ENCODE measurements around the gene HES7. TPM values are rescaled to one million over a fixed set of nuclear protein-coding genes. Genes with fewer than 3 reads are reported as not detected.

Gene HES7
- total and polyA plus RNA-seq, 9 of the 15 experiments (the other 6 are each of a cell fraction or from before 2014, with no cell fraction given) = 0.03 to 1.7 (median 0.14) TPM; not detected in 1

GRCh38 chr17:8124350-8125153 is 646 bp upstream of the HES7 start:
- no peak overlapping the region for H3K27ac ChIP-seq (ENCODE audit: extremely low read depth, low read depth, low read length)
- H3K4me3 ChIP-seq = peak overlapping the region; percentile 73
- DNase-seq (ENCODE audit: extremely low read depth in 1 of 4, low spot score in 3 of 4) (peak in 1 of 4 experiments; percentile 26), ATAC-seq (no peak), FAIRE-seq (no peak)
- no peaks in the 10 kb centered on the region for H3K36me3 ChIP-seq (ENCODE audit: control insufficient read depth, insufficient read depth, low read length)
- ChIA-PET POLR2A (interaction anchor here (0.6 to 2.1 kb wide), 5 partner anchors 10 to 164 kb away, joined by 3 to 5 read pairs (median 4); partner anchors contain the start of genes AURKB and RANGRF), CTCF (ENCODE audit: low intra/inter-chr PET ratio) (no interaction called here)
- H4K20me1 ChIP-seq (replicated peaks; ENCODE audit: control insufficient read depth, insufficient read depth, low read length) = peaks cover 4% of the 10 kb centered on the region; the same call in 1 of the 2 replicates
- in situ Hi-C loops (cut with MboI) = loop anchor here (5.0 kb wide), 2 partner anchors 98 to 178 kb away; no protein-coding TSS in a partner anchor
- H3K4me2 ChIP-seq (ENCODE audit: insufficient read depth, low read length) = peak overlapping the region; percentile 87
- no TSS peak for BruUV-seq (replicated peaks)
- H2AFZ ChIP-seq (ENCODE audit: low read depth, low read length) = peak overlapping the region; percentile 82; the same call in 1 of the 2 replicates
- H3K79me2 ChIP-seq (ENCODE audit: control insufficient read depth, insufficient read depth, low read length) = no peaks in the 10 kb centered on the region
- 0 out of 2 replicates have a peak, but pooled peaks have one; percentile 26 for TF ChIP-seq TFAP4 (CRISPR knock-in tag; IDR thresholded peaks at IDR 0.05; ENCODE audit: borderline replicate concordance)
- TF ChIP-seq ZKSCAN3 (CRISPR knock-in tag; IDR thresholded peaks at IDR 0.05) = no peak
- TF ChIP-seq SMAD2 (IDR thresholded peaks at IDR 0.05; ENCODE audit: low read depth, low read length) = no peak
- TF ChIP-seq POLR2AphosphoS2 (IDR thresholded peaks at IDR 0.05; ENCODE audit: low read length) = no peak
- 15% methylated on average over 22 of the region's 24 CpGs for WGBS (ENCODE audit: insufficient coverage, low coverage, missing lambda C conversion rate)
- intact Hi-C loops (cut with micrococcal nuclease) = loop anchor here (5.0 to 10.0 kb wide), 3 partner anchors 48 to 290 kb away; partner anchors contain the start of gene KDM6B
- no peaks in the 10 kb centered on the region for H3K9me3 ChIP-seq (replicated peaks; ENCODE audit: control insufficient read depth, insufficient read depth, low read depth, low read length)
- no peaks in the 10 kb centered on the region for H3K9me1 ChIP-seq (ENCODE audit: control insufficient read depth, insufficient read depth, low read length)
- peak overlapping the region in 1 of 2 experiments; percentile 80; a peak in 2 of 4 replicates for H3K9ac ChIP-seq (ENCODE audit: insufficient read depth in 1 of 2, low read depth in 2 of 2, low read length in 2 of 2)
- 0 out of 5 replicates have a peak, but pooled peaks cover 0 to 9% of the 10 kb centered on the region in 2 experiments for H3K27me3 ChIP-seq (ENCODE audit: control insufficient read depth in 2 of 2, insufficient read depth in 2 of 2, low read length in 2 of 2)
- H3K4me1 ChIP-seq (replicated peaks in 1 of 2; ENCODE audit: control insufficient read depth in 2 of 2, insufficient read depth in 2 of 2, low read length in 2 of 2) = peaks cover 22 to 66% of the 10 kb centered on the region in 2 experiments

Measured in K562 (cell line).